ENCODE measurements around the gene MT1F. TPM values are rescaled to one million over a fixed set of nuclear protein-coding genes. Genes with fewer than 3 reads are reported as not detected.
A peak's percentile ranks its signal among the peaks of the same experiment; 100 is the strongest.

MT1F gene
- total and polyA plus RNA-seq, 2 donors from 2014 or later, result 53.3 to 312 TPM

DNA sequence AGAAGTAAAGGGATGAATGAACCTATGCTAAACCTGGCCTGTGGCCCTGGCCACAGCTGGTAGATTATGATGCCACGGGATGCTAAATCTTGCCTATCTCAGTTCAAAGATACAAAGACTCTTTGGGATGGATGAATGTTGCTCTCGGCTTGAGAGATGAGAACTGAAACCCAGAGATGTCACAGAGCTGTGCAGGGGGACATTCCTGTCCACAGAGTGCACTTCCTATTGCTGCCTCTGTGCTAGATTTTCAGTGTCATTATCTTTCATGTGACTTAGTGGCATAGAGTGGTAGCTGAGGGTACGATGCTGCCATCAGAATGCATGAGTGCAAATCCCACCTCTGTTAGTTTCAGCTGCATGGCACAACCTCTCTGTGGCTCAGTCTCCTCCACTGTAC lies 27.6 kb upstream of the MT1F start:
- TF ChIP-seq, protein P1, sequence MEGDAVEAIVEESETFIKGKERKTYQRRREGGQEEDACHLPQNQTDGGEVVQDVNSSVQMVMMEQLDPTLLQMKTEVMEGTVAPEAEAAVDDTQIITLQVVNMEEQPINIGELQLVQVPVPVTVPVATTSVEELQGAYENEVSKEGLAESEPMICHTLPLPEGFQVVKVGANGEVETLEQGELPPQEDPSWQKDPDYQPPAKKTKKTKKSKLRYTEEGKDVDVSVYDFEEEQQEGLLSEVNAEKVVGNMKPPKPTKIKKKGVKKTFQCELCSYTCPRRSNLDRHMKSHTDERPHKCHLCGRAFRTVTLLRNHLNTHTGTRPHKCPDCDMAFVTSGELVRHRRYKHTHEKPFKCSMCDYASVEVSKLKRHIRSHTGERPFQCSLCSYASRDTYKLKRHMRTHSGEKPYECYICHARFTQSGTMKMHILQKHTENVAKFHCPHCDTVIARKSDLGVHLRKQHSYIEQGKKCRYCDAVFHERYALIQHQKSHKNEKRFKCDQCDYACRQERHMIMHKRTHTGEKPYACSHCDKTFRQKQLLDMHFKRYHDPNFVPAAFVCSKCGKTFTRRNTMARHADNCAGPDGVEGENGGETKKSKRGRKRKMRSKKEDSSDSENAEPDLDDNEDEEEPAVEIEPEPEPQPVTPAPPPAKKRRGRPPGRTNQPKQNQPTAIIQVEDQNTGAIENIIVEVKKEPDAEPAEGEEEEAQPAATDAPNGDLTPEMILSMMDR (IDR thresholded peaks at IDR 0.05; ENCODE audit: borderline replicate concordance, extremely low read depth, insufficient read depth), result no peak
- intact Hi-C loops (cut with DNase I), result no loop called here
- FAIRE-seq (no peak), DNase-seq (peak in 1 of 5 donors; percentile 14)
- H3K36me3 ChIP-seq (ENCODE audit: control insufficient read depth in 2 of 3, insufficient read depth in 3 of 3, low read length in 3 of 3), result no peaks in the 10 kb centered on the region
- H3K9ac ChIP-seq (ENCODE audit: low read length in 3 of 3), result no peak overlapping the region
- H3K9me3 ChIP-seq (ENCODE audit: control insufficient read depth in 2 of 3, insufficient read depth in 1 of 3, low read length in 3 of 3), result no peaks in the 10 kb centered on the region
- H3K27me3 ChIP-seq (ENCODE audit: control insufficient read depth, insufficient read depth, low read length), result peaks cover 30% of the 10 kb centered on the region
- H3K4me3 ChIP-seq (ENCODE audit: low read length in 3 of 3), result no peak overlapping the region
- peaks cover 0 to 7% (median 0%) of the 10 kb centered on the region in 3 donors for H3K4me1 ChIP-seq (ENCODE audit: control insufficient read depth in 2 of 3, insufficient read depth in 2 of 3, low read depth in 1 of 3, low read length in 3 of 3)
- no peak overlapping the region for H3K27ac ChIP-seq (ENCODE audit: low read depth in 2 of 2, low read length in 2 of 2)

DNA sequence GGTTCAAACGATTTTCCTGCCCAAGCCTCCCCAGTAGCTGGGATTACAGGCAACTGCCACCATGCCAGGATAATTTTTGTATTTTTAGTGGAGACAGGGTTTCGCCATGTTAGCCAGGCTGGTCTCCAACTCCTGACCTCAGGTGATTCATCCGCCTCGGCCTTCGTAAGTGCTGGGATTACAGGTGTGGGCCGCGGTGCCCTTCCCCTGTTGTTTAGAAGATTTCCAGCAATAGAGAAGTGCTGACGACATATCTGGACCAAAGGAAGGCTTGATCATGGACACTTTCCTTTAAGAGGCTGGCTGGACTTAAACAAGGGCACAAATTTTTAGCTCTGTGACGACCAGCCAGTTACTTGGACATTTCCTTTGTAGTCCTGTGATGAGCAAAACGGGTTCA lies 26.6 kb upstream of the MT1F start:
- Histone ChIP-seq H3K9ac (ENCODE audit: low read length in 3 of 3) (no peak overlapping the region), H3K4me3 (ENCODE audit: low read length in 3 of 3) (no peak overlapping the region), H3K27ac (ENCODE audit: low read depth in 2 of 2, low read length in 2 of 2) (no peak overlapping the region), H3K27me3 (ENCODE audit: control insufficient read depth, insufficient read depth, low read length) (peaks cover 37% of the 10 kb centered on the region), H3K36me3 (ENCODE audit: control insufficient read depth in 2 of 3, insufficient read depth in 3 of 3, low read length in 3 of 3) (no peaks in the 10 kb centered on the region), H3K9me3 (ENCODE audit: control insufficient read depth in 2 of 3, insufficient read depth in 1 of 3, low read length in 3 of 3) (no peaks in the 10 kb centered on the region), H3K4me1 (ENCODE audit: control insufficient read depth in 2 of 3, insufficient read depth in 2 of 3, low read depth in 1 of 3, low read length in 3 of 3) (peaks cover 0 to 8% (median 0%) of the 10 kb centered on the region in 3 donors)
- FAIRE-seq (no peak), DNase-seq (no peak)
- TF ChIP-seq, protein P1 (IDR thresholded peaks at IDR 0.05; ENCODE audit: borderline replicate concordance, extremely low read depth, insufficient read depth), result no peak
- intact Hi-C loops (cut with DNase I), result no loop called here

DNA sequence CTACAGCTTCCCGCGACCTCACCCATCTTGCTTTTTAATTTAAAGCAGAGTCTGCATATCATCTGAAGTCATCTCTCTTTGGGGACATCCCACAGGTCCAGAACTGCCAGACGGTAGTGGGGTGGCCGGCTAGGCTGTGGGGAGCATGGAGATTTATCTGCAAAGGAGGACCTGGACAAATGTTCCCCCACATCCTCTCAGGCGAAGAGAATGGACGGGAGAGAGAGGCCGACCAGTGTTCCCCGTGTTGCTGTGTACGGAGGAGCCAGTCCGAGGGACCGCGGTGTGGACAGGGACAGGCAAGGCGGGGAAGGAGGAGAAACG lies 26.0 kb upstream of the MT1F start:
- intact Hi-C loops (cut with DNase I), result no loop called here
- Histone ChIP-seq H3K9me3 (ENCODE audit: control insufficient read depth in 2 of 3, insufficient read depth in 1 of 3, low read length in 3 of 3) (no peaks in the 10 kb centered on the region), H3K4me1 (ENCODE audit: control insufficient read depth in 2 of 3, insufficient read depth in 2 of 3, low read depth in 1 of 3, low read length in 3 of 3) (peaks cover 0 to 5% (median 0%) of the 10 kb centered on the region in 3 donors), H3K9ac (ENCODE audit: low read length in 3 of 3) (peak overlapping the region in 1 of 3 donors; percentile 67), H3K27ac (ENCODE audit: low read depth in 2 of 2, low read length in 2 of 2) (peak overlapping the region; percentile 11 to 74), H3K27me3 (ENCODE audit: control insufficient read depth, insufficient read depth, low read length) (peaks cover 42% of the 10 kb centered on the region), H3K4me3 (ENCODE audit: low read length in 3 of 3) (peak overlapping the region; percentile 20 to 65 (median 43)), H3K36me3 (ENCODE audit: control insufficient read depth in 2 of 3, insufficient read depth in 3 of 3, low read length in 3 of 3) (no peaks in the 10 kb centered on the region)
- FAIRE-seq (no peak), DNase-seq (no peak)
- TF ChIP-seq, protein P1 (IDR thresholded peaks at IDR 0.05; ENCODE audit: borderline replicate concordance, extremely low read depth, insufficient read depth), result no peak
